Karpas-422 (cell line): Measurements from ENCODE around the gene BTNL3. TPM values are rescaled to one million over a fixed set of nuclear protein-coding genes. Genes with fewer than 3 reads are reported as not detected.
A peak's percentile ranks its signal among the peaks of the same experiment; 100 is the strongest.
"Not testable (repeated sequence)": the region's sequence is repeated elsewhere in the genome, so short reads cannot be mapped to it uniquely, and the experiment has no call there.

Source experiments
- DNase-seq: peaks from one replicate; pipeline ENCODE4 v3.0.0-alpha.2; 2015
- H2AFZ ChIP-seq: fragments of 200-600 bp; sonication (generic); 2 replicates; pipeline ENCODE4 v1.6.1; 2014; ENCODE audit warnings: antibody characterized with exemption, low read length, mixed read lengths
- H3K27ac ChIP-seq: fragments of 200-600 bp; sonication (generic); 2 replicates; pipeline ENCODE4 v1.5.1; 2014; ENCODE audit warnings: mild to moderate bottlenecking, low read length, moderate library complexity
- H3K27me3 ChIP-seq: fragments of 200-600 bp; sonication (generic); 2 replicates; pipeline ENCODE4 v1.6.1; 2014; ENCODE audit warnings: low read length, mixed read lengths
- H3K36me3 ChIP-seq: fragments of 200-600 bp; sonication (generic); 2 replicates; pipeline ENCODE4 v1.6.1; 2014; ENCODE audit warnings: low read length, mixed read lengths; ENCODE audit not compliant: insufficient read depth
- H3K4me1 ChIP-seq: fragments of 200-600 bp; sonication (generic); 2 replicates; pipeline ENCODE4 v1.6.1; 2014; ENCODE audit warnings: mild to moderate bottlenecking, low read length, mixed read lengths
- H3K4me2 ChIP-seq: fragments of 200-600 bp; sonication (generic); 2 replicates; pipeline ENCODE4 v1.6.1; 2014; ENCODE audit warnings: low read length, low read depth, mild to moderate bottlenecking; ENCODE audit not compliant: poor library complexity, severe bottlenecking
- H3K4me3 ChIP-seq: fragments of 200-600 bp; sonication (generic); 2 replicates; pipeline ENCODE4 v1.5.1; 2014; ENCODE audit warnings: mild to moderate bottlenecking, antibody characterized with exemption, low read length, mixed read lengths
- H3K79me2 ChIP-seq: fragments of 200-600 bp; sonication (generic); 2 replicates; pipeline ENCODE4 v1.6.1; 2014; ENCODE audit warnings: mild to moderate bottlenecking, low read length, mixed read lengths
- H3K9ac ChIP-seq: fragments of 200-600 bp; sonication (generic); 2 replicates; pipeline ENCODE4 v1.6.0; 2014; ENCODE audit warnings: low read length
- H3K9me2 ChIP-seq: fragments of 200-600 bp; sonication (generic), shearing (Covaris generic); replicated peaks from 2 replicates; pipeline ENCODE4 v1.6.0; 2014; ENCODE audit warnings: mild to moderate bottlenecking, low read length, moderate library complexity; ENCODE audit not compliant: insufficient read depth
- H3K9me3 ChIP-seq: fragments of 300-700, 200-600 bp; sonication (generic); 2 replicates; pipeline ENCODE4 v1.6.1; 2014; ENCODE audit warnings: low read length, mixed read lengths
- H4K20me1 ChIP-seq: fragments of 200-600 bp; sonication (generic); 2 replicates; pipeline ENCODE4 v1.6.1; 2014; ENCODE audit warnings: mild to moderate bottlenecking, antibody characterized with exemption, low read length, low read depth; ENCODE audit not compliant: insufficient read depth
- total RNA-seq: library from RNA; depleted of rRNA; stranded (reverse); fragments of >200 nt; shearing (Covaris generic); gene quantifications from 2 replicates; pipeline ENCODE4 v1.2.3, GENCODE V29; 2014; ENCODE audit warnings: low replicate concordance

Gene BTNL3
- total RNA-seq, 1 experiment from 2014 or later, result not detected

DNA sequence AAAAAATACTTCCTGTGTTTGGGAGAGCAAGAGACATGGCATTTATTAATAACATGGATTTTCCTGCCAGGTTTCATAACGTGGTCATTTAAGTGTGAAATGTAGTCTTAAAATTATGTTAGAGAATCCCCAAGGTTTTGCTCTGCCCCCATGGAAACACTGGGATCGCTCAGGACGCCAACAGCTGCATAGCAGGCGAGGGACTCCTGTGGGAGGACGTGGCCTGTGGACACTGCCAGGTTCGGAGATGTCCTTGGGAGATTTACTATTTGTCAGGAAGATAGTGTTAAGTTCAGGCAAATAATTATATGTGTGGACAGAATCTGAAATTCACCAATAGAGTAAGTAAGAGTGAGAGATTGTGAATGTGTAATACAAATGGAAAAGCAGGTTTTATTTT lies 52.4 kb downstream of the BTNL3 start:
- Histone ChIP-seq H3K27ac (no peak overlapping the region), H4K20me1 (no peaks in the 10 kb centered on the region), H3K36me3 (no peaks in the 10 kb centered on the region), H3K9me3 (no peaks in the 10 kb centered on the region), H3K79me2 (no peaks in the 10 kb centered on the region), H3K4me3 (no peak overlapping the region), H3K27me3 (no peaks in the 10 kb centered on the region), H3K9ac (no peak overlapping the region), H2AFZ (no peak overlapping the region), H3K4me2 (no peak overlapping the region), H3K9me2 (no peaks in the 10 kb centered on the region), H3K4me1 (peaks cover 15% of the 10 kb centered on the region)
- DNase-seq, result no peak

DNA sequence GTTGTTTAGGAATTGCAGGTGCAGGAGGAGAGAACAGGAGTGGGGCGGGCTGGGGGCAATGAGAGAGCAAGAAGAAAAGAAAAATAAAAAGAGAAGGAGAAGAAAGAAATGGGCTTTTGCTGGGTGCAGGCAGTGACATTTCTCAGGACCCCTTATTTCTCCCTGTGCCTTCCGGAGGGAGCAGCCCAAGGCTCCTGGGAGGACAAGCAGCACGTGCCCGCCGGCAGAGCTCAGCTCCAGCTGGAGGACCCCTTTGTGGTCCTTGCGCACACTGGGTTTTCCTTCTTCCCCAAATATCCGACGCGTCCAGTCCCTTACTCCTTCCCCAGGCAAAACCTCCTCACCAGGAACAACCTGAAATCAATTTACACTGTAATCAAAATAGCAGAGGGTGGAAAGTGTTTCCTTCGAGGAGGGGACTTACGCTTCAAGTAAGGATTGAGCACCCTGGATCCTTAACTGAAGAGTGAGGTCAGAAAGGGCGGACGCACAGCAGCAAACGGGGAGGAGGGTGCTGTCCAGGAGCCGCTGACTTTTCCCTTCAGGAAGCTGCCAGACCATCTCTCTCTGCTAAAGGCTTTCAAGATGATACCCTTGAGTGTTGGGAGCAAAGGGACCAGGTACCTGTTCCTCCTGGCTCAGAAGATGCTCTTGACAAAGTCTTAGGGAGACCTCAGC lies 53.5 kb downstream of the BTNL3 start:
- H3K9me2 ChIP-seq, result no peaks in the 10 kb centered on the region

DNA sequence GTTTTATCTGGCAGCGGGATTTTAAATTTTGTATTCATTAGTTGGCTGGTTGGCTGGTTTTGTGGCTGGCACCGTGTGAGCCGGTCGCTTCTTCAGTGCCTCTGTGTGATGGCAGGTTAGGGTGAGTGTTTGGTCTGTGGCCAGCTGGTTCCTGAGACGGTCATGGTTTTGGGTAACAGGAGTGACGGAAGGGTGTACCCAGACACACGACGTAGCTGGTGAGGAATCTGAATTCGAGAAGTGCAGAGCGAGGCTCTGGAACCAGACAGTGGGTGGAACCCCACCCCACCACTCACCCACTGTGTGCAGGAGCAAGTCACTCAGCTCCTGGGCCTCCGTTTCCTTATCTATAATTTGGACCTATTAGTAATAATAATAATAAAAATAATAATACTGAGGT lies 54.1 kb downstream of the BTNL3 start:
- Histone ChIP-seq H2AFZ (no peak overlapping the region), H3K9me3 (no peaks in the 10 kb centered on the region), H3K4me1 (peaks cover 20% of the 10 kb centered on the region), H3K9me2 (no peaks in the 10 kb centered on the region), H4K20me1 (no peaks in the 10 kb centered on the region), H3K36me3 (no peaks in the 10 kb centered on the region), H3K4me3 (no peak overlapping the region), H3K79me2 (no peaks in the 10 kb centered on the region), H3K9ac (no peak overlapping the region), H3K4me2 (no peak overlapping the region), H3K27me3 (no peaks in the 10 kb centered on the region), H3K27ac (no peak overlapping the region)
- no peak for DNase-seq

More for the DNA sequence above, 53.5 kb downstream of the BTNL3 start:
- Histone ChIP-seq H3K4me1 (peaks cover 16% of the 10 kb centered on the region), H3K9me3 (no peaks in the 10 kb centered on the region), H3K9ac (no peak overlapping the region), H3K36me3 (no peaks in the 10 kb centered on the region), H3K4me2 (no peak overlapping the region), H3K27me3 (no peaks in the 10 kb centered on the region), H3K27ac (no peak overlapping the region), H3K4me3 (no peak overlapping the region), H2AFZ (no peak overlapping the region), H4K20me1 (no peaks in the 10 kb centered on the region), H3K79me2 (no peaks in the 10 kb centered on the region)
- no peak for DNase-seq

DNA sequence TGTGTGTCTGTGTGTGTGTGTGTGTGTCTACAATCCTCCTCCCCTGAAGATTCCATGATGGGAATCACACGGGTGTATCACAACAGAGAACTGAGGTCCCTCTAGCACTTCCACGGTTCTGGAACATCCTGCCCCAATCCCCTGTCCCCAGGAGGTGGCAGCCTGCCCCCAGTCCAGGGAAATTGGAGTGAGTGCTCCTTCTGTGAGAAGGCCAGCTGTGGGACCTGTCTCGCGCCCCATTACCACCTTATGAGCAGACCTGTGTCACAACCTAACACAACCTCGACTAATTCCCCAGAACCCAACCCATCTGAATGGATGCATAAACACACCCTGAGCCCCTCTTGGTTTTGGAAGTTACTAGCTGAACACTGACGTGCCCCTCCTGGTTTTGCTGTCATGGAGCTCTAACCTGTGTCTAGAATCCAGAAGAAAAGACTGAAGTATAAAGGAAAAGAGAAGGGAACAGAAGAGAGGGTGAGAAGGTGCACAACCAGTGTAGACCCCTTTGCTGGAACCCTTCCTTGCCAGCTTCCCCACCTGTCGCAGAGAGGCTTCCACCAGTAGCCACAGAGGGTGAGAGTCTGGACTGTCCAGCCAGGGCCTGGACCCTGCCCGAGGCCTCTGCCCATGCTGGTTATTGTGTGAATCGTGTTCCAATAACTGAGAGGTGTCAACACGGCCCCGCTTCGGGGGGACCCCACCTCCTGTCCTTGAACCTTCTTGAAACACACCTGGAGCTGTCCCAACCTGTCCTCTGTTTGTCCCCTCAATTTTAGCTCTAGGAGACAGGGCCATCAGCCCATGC lies 54.8 kb downstream of the BTNL3 start:
- peak; percentile 47 for DNase-seq
- no peaks in the 10 kb centered on the region for H3K36me3 ChIP-seq
- no peak overlapping the region for H2AFZ ChIP-seq
- H3K4me2 ChIP-seq, result no peak overlapping the region
- H3K79me2 ChIP-seq, result no peaks in the 10 kb centered on the region
- H3K27ac ChIP-seq, result no peak overlapping the region
- no peaks in the 10 kb centered on the region for H3K27me3 ChIP-seq
- peaks cover 20% of the 10 kb centered on the region for H3K4me1 ChIP-seq
- H3K9me3 ChIP-seq, result no peaks in the 10 kb centered on the region
- H4K20me1 ChIP-seq, result no peaks in the 10 kb centered on the region
- no peak overlapping the region for H3K9ac ChIP-seq
- H3K4me3 ChIP-seq, result no peak overlapping the region
- no peaks in the 10 kb centered on the region for H3K9me2 ChIP-seq

DNA sequence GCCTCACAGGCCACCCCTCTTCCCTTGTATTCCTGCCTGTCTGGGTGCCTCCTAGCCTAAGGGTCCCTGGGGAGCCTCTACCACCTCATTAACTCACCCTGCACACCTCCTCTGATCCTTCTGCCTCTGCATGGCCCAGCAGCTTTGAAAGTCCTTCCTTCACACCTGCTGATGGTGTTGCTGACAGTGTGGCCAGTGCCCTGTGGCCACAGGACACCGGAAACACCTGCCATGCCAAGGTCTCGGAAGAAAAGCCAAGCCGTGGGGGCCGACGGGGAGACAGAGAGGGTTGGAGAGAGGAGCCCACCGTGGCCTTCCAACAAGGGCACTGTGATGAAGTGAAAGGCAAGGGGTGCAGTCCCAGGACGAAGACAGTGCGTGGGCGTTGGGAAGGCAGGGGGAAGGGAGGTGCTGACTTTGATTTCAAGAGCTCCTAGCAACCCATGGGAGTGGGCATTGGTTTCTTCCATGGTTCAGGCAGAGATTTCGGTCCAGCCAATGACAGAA lies 55.5 kb downstream of the BTNL3 start:
- peaks cover 20% of the 10 kb centered on the region for H3K4me1 ChIP-seq
- H3K27ac ChIP-seq, result no peak overlapping the region
- H3K27me3 ChIP-seq, result no peaks in the 10 kb centered on the region
- H4K20me1 ChIP-seq, result no peaks in the 10 kb centered on the region
- H2AFZ ChIP-seq, result no peak overlapping the region
- no peaks in the 10 kb centered on the region for H3K9me2 ChIP-seq
- H3K4me3 ChIP-seq, result no peak overlapping the region
- H3K4me2 ChIP-seq, result peak overlapping the region; percentile 16
- no peak for DNase-seq
- H3K36me3 ChIP-seq, result no peaks in the 10 kb centered on the region
- no peak overlapping the region for H3K9ac ChIP-seq
- no peaks in the 10 kb centered on the region for H3K79me2 ChIP-seq
- H3K9me3 ChIP-seq, result no peaks in the 10 kb centered on the region

DNA sequence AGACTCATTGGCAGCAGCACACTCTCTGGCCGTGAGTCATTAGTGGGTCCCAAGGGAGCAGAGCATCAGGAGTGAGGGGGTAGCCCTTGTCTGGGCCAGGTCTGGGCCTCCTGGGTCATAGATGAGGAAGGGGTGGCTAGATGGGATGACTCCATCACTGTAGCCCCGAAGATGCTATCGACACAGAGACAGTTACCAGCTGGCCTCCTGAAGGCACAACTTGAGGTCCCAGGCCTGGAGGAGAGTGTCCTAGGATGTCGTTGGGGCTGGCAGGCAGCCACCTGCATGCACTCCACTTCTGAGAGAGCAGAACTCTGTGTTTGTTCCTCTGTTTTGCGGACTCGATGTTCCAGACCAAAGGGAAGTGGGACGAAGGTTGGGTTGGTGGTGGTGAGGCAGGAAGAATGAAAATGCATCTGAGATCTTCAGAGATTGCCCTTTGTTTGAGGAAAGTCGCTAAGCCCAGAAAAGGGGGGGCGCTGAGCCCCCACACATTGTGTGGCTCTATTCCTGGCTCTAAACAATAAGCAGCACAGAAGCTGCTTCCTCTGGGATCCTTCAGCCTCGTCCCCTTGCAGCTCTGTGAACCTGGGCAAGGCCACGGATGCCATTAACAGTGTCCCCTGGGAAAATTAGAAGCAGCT lies 56.1 kb downstream of the BTNL3 start:
- Histone ChIP-seq H3K9me2 (no peaks in the 10 kb centered on the region), H3K4me1 (peaks cover 20% of the 10 kb centered on the region), H3K9me3 (no peaks in the 10 kb centered on the region), H3K27me3 (no peaks in the 10 kb centered on the region), H3K4me3 (no peak overlapping the region), H4K20me1 (no peaks in the 10 kb centered on the region), H2AFZ (no peak overlapping the region), H3K79me2 (no peaks in the 10 kb centered on the region), H3K4me2 (peak overlapping the region; percentile 16), H3K9ac (no peak overlapping the region), H3K27ac (no peak overlapping the region), H3K36me3 (no peaks in the 10 kb centered on the region)
- DNase-seq, result peak; percentile 57

DNA sequence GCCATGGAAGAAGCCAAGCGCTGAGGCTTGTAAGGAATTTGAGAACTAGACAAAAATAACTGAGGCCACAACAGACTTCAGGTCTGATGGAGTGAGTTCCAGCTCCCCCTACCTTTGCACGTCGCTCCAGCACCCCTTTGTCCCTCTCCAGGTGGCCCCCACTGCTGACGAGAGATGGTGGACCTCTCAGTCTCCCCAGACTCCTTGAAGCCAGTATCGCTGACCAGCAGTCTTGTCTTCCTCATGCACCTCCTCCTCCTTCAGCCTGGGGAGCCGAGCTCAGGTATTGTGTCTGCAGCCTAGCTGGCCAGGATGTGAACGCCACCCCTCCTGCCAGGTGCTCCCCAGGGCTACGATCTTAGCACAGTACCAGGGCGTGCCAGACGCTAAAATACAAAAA lies 56.7 kb downstream of the BTNL3 start:
- Histone ChIP-seq H3K27ac (no peak overlapping the region), H3K4me1 (peaks cover 20% of the 10 kb centered on the region), H4K20me1 (no peaks in the 10 kb centered on the region), H2AFZ (no peak overlapping the region), H3K4me3 (no peak overlapping the region), H3K9me2 (no peaks in the 10 kb centered on the region), H3K9ac (no peak overlapping the region), H3K9me3 (no peaks in the 10 kb centered on the region), H3K36me3 (no peaks in the 10 kb centered on the region), H3K4me2 (peak overlapping the region; percentile 16), H3K79me2 (no peaks in the 10 kb centered on the region), H3K27me3 (no peaks in the 10 kb centered on the region)
- DNase-seq, result peak; percentile 43

DNA sequence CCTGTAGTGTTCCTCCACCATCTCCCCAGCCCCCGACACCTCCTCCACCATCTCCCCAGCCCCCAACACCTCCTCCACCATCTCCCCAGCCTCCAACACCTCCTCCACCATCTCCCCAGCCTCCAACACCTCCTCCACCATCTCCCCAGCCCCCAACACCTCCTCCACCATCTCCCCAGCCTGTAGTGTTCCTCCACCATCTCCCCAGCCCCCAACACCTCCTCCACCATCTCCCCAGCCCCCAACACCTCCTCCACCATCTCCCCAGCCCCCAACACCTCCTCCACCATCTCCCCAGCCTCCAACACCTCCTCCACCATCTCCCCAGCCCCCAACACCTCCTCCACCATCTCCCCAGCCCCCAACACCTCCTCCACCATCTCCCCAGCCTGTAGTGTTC lies 57.2 kb downstream of the BTNL3 start:
- H4K20me1 ChIP-seq, H3K9me2 ChIP-seq, H3K27ac ChIP-seq, H3K4me3 ChIP-seq, H3K9me3 ChIP-seq, H2AFZ ChIP-seq, H3K79me2 ChIP-seq, H3K27me3 ChIP-seq, H3K4me2 ChIP-seq, H3K36me3 ChIP-seq, DNase-seq, H3K9ac ChIP-seq: not testable (repeated sequence)
- peaks cover 25% of the 10 kb centered on the region for H3K4me1 ChIP-seq
